ENCODE data around the gene MS4A14. TPM values are rescaled to one million over a fixed set of nuclear protein-coding genes. Genes with fewer than 3 reads are reported as not detected.

MS4A14 gene
- total and polyA plus RNA-seq, 2 of the 4 experiments (the other 2 are of a cell fraction), result not detected

DNA sequence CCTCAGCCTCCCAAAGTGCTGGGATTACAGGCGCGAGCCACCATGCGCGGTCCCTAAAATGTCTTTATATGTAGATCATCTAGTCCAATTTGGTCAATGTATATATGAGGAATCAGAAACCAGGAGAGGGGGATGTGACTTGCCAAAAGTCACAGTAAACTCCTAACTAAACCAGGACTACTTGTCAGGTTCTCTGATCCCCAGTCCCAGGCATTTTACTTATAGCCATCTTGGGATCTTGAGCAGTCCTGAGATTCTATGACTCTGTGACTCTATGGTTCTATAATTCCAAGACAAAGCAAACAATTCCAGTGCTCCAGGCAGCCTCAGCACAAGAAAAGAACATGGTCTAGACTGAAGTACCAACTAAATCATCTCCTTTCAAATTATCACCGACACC is 33.0 kb downstream of the MS4A14 start, which contains the start of gene MS4A5:
Gene MS4A5, plus strand, starts transcription at position 301 of the 400 bp plus-strand sequence. CDS start 103 bp downstream, outside the sequence.
- ChIA-PET POLR2A (ENCODE audit: unreplicated experiment) (no interaction called here), CTCF (no interaction called here)
- H4K20me1 ChIP-seq (ENCODE audit: insufficient read depth, low read length), result no peaks in the 10 kb centered on the region
- in situ Hi-C loops (cut with MboI; ENCODE audit: low sequenced_read_pairs) (no loop called here), intact Hi-C loops (cut with micrococcal nuclease) (no loop called here), dilution Hi-C loops (cut with HindIII; ENCODE audit: low sequenced_read_pairs, unreplicated experiment) (no loop called here)
- H3K9me1 ChIP-seq (ENCODE audit: insufficient read depth, low read length), result no peaks in the 10 kb centered on the region
- H2BK20ac ChIP-seq (ENCODE audit: low read depth, low read length), result no peak within 1 kb of the TSS
- H3K14ac ChIP-seq (replicated peaks; ENCODE audit: low read depth, low read length), result no peak within 1 kb of the TSS
- no peak within 1 kb of the TSS for H3K27ac ChIP-seq (ENCODE audit: insufficient read depth, low read length)
- H2AK5ac ChIP-seq (ENCODE audit: low read depth, low read length), result no peak within 1 kb of the TSS
- no peak within 1 kb of the TSS for H3K9ac ChIP-seq (ENCODE audit: low read depth, low read length)
- no peak within 1 kb of the TSS for H3K4me2 ChIP-seq (ENCODE audit: low read depth, low read length)
- no peak within 1 kb of the TSS for H3K4me3 ChIP-seq (ENCODE audit: insufficient read depth, low read depth, low read length)
- no peak within 1 kb of the TSS for H2AFZ ChIP-seq (replicated peaks; ENCODE audit: low read length, poor library complexity)
- no peak within 1 kb of the TSS for H3K23ac ChIP-seq (ENCODE audit: low read depth, low read length)
- H2BK15ac ChIP-seq (ENCODE audit: low read depth, low read length), result no peak within 1 kb of the TSS
- DNase-seq (no peak), ATAC-seq (ENCODE audit: low read depth) (no peak)
- H3K18ac ChIP-seq (ENCODE audit: low read depth, low read length), result no peak within 1 kb of the TSS
- no peak within 1 kb of the TSS for H4K8ac ChIP-seq (ENCODE audit: low read depth in 2 of 2, low read length in 2 of 2)
- no peak within 1 kb of the TSS for H3K56ac ChIP-seq (ENCODE audit: extremely low read depth, insufficient read depth, low read length)
- H3K27me3 ChIP-seq (ENCODE audit: control insufficient read depth, insufficient read depth, low read length), result no peaks in the 10 kb centered on the region
- H2AK9ac ChIP-seq (replicated peaks; ENCODE audit: low read depth, low read length, poor library complexity), result no peak within 1 kb of the TSS
- H4K5ac ChIP-seq (ENCODE audit: low read depth, low read length), result no peak within 1 kb of the TSS
- H3K4me1 ChIP-seq (ENCODE audit: control insufficient read depth, insufficient read depth, low read length), result no peaks in the 10 kb centered on the region
- no peak within 1 kb of the TSS for H2BK120ac ChIP-seq (ENCODE audit: low read depth, low read length)
- 50% methylated on average over 1 of the region's 5 CpGs; no CpG with 5 or more reads in 1 of the 2 experiments for WGBS, 2 experiments (ENCODE audit: extremely low coverage in 2 of 2, insufficient read length in 1 of 2)
- no peak within 1 kb of the TSS for H2BK5ac ChIP-seq (ENCODE audit: low read depth, low read length, poor library complexity, severe bottlenecking)
- BruUV-seq (replicated peaks), result no TSS peak
- TF ChIP-seq FOS (IDR thresholded peaks at IDR 0.05; ENCODE audit: low read depth, low read length) (no peak), CHD1 (IDR thresholded peaks at IDR 0.05; ENCODE audit: low read depth, low read length) (no peak), MAFK (IDR thresholded peaks at IDR 0.05; ENCODE audit: low read depth, low read length) (no peak), POLR2A (IDR thresholded peaks at IDR 0.05; ENCODE audit: low read depth, low read length) (no peak), RCOR1 (IDR thresholded peaks at IDR 0.05; ENCODE audit: insufficient replicate concordance, low read length) (no peak), RAD21 (IDR thresholded peaks at IDR 0.05; ENCODE audit: low read length) (no peak)
- TF ChIP-seq, protein P1, sequence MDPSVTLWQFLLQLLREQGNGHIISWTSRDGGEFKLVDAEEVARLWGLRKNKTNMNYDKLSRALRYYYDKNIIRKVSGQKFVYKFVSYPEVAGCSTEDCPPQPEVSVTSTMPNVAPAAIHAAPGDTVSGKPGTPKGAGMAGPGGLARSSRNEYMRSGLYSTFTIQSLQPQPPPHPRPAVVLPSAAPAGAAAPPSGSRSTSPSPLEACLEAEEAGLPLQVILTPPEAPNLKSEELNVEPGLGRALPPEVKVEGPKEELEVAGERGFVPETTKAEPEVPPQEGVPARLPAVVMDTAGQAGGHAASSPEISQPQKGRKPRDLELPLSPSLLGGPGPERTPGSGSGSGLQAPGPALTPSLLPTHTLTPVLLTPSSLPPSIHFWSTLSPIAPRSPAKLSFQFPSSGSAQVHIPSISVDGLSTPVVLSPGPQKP (IDR thresholded peaks at IDR 0.05; ENCODE audit: borderline replicate concordance, low read depth, low read length), result no peak
- TF ChIP-seq, protein P2, sequence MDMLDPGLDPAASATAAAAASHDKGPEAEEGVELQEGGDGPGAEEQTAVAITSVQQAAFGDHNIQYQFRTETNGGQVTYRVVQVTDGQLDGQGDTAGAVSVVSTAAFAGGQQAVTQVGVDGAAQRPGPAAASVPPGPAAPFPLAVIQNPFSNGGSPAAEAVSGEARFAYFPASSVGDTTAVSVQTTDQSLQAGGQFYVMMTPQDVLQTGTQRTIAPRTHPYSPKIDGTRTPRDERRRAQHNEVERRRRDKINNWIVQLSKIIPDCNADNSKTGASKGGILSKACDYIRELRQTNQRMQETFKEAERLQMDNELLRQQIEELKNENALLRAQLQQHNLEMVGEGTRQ (IDR thresholded peaks at IDR 0.05; ENCODE audit: low read depth, low read length), result no peak
- no peak within 1 kb of the TSS for H3K4ac ChIP-seq (ENCODE audit: low read depth, low read length)
- no peaks in the 10 kb centered on the region for H3K79me1 ChIP-seq (ENCODE audit: low read depth in 1 of 2, low read length in 2 of 2)
- H3K9me3 ChIP-seq (ENCODE audit: control insufficient read depth, insufficient read depth, low read length), result peaks cover 6% of the 10 kb centered on the region
- H3K36me3 ChIP-seq (ENCODE audit: control insufficient read depth, insufficient read depth, low read length), result no peaks in the 10 kb centered on the region
- H4K91ac ChIP-seq (ENCODE audit: insufficient read depth, low read depth, low read length), result no peak within 1 kb of the TSS

All from IMR-90 (cell line).